HG03521 (cell line): ENCODE results near the gene BDH2.

Experiments used
- ATAC-seq: cut with Tn5 transposase; IDR thresholded peaks from one replicate; pipeline ENCODE4 v1.9.1; 2021; ENCODE audit warnings: mild to moderate bottlenecking, moderate library complexity; ENCODE audit not compliant: unreplicated experiment

Gene BDH2

DNA sequence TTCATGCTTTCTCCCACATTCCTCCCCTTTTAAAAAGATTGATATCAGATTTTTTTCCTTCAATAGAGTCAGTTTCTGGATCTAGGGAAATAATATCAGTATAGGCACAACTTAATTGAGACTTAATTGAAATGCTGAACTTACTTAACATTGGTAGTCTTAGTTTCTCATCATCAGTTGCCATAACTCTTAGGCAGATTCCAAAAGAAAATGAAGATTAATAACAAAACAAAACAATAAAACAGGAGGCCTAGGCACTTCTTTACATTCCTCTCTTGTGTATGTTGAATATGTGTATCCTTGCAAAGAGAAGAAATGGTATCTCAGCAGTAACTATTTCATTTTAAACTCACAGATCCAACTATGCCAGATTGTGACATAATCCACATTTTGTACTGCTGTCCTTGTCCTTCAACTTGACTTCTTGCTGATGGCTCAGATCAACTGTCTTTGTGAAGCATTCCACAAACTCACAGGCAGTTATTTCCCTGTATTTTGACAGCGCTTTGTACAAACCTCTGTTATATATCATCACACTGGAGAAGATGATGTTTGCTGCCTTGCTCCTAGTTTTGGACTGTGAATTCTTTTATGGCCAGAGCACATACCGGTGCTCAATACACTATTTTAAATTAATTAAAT, 14.0 kb downstream of the BDH2 start:
- ATAC-seq = no peak

- ATAC-seq = no peak
Measured at GRCh38 chr4:103079621-103080020, 20.0 kb downstream of the BDH2 start.

DNA sequence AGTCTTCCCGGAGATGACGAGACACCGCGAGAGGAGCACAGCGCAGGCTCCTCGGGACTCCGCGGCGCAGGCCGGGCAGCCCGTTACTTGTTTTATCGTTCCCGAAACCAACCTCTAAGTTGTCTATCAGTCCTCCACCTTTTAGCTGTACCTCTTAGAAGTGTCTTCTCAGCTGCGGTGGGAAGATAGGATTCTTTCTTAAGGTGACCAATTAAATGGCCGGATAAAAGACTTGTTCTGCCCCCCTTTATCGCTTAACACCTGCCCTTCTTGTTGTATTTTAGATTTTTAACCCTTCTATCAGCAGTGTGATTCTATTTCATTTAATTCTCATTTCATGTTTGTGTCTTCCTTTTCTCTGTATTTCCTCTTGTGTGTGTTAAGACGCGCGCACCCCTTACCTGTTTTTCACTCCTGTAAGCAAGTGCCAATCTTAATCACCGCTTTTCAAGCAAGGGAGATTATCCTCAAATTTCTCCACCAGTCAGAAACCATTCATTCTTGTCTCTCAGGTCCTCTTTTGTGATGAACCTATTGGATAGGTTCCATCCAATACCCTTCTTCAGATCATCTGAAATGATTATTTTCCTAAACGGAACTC, 22.8 kb downstream of the BDH2 start, which contains the start of gene SLC9B2:
TSS of gene SLC9B2 (minus strand) at position 15 of the 601 bp plus-strand sequence. CDS start 9,211 bp downstream, outside the sequence.
- peak; percentile 39 for ATAC-seq

GRCh38 chr4:103075894-103076746, 23.5 kb downstream of the BDH2 start:
- peak; percentile 50 for ATAC-seq

DNA sequence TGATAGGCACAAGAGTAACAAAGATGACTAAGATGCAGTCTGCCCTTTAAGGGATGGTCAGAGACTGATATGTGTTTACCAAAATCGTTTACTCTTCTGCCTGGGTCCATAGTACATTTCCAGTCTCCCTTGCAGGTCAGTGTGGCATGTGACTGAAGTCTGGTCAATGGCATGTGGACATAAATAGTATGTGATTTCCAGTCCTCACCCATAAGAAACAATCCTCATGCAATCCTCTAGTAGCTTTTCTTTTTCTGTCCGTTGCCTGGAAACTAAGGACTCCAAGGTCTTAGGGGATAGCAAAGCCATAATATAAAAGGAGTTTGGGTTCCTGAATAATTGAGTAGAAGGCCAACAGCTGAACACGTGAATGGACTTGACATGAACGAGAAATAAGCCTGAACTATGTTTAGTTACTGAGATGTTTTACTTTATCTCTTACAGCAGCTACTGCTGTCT, 24.2 kb downstream of the BDH2 start:
- no peak for ATAC-seq

DNA sequence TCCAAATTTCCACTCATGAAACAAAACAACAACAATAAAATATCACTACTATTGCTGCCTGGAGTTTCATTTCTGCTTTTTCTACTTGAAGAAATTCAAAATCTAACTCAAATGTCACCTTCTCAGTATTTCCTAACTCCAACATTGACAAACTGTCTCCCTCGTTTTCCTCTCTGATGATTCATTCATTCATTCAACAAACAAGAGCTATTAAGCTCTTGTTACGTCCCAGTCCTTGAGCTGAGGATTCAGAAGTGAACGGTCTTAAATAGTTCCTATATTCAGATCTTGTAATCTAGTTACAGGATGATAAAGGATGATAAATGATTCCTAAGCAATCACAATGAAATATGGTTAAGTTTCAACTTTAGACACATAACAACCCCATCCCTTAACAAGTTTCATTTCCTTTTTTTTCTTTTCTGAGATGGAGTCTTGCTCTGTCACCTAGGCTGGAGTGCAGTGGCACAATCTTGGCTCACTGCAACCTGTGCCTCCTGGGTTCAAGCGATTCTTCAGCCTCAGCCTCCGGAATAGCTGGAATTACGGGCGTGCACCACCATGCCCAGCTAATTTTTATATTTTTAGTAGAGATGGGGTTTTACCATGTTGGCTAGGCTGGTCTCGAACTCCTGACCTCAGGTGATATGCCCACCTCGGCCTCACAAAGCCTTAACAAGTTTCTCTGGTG, 24.7 kb downstream of the BDH2 start:
- peak; percentile 32 for ATAC-seq

- no peak for ATAC-seq
Measured at GRCh38 chr4:103073792-103074438, 25.7 kb downstream of the BDH2 start.

DNA sequence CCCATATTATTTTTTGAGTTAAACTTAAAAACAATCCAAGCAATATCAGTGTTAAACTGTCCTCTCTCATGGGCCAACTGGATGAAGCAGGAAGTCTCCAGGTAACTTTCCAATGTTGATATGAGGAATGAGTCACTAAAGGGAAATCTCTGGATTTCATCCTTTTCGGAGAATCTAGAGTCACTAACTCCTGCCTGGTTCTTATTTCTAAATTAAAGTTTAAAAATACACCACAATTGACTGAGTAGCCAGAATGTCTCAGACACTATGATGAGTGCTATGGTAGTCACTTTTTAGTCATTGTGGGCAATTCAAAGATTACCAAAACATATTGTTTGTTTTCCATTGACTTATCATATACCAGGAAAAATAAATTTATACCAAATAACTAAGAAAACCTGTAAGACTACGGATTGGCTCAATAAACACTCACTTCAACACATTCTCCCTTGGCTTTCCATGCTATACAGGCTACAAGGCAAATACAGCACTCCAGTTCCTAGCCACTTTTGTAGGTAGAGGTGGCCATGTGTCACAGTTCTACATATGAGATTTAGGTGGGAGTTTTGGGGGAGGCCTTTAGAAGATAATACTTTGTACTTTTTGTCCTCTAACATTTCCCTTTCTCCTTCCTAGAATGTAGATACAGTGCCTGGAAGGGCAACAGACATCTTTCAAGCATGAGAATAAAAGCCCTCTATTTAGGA, 31.6 kb downstream of the BDH2 start:
- no peak for ATAC-seq

- no peak for ATAC-seq
Measured at GRCh38 chr4:103060453-103061148, 39.0 kb downstream of the BDH2 start.

- ATAC-seq = no peak
Measured at GRCh38 chr4:103054030-103054429, 45.6 kb downstream of the BDH2 start.

GRCh38 chr4:103052779-103053178, 46.9 kb downstream of the BDH2 start:
- ATAC-seq = no peak

GRCh38 chr4:103052145-103052544, 47.5 kb downstream of the BDH2 start:
- no peak for ATAC-seq

- no peak for ATAC-seq
Measured at GRCh38 chr4:103050736-103051436, 48.7 kb downstream of the BDH2 start.

DNA sequence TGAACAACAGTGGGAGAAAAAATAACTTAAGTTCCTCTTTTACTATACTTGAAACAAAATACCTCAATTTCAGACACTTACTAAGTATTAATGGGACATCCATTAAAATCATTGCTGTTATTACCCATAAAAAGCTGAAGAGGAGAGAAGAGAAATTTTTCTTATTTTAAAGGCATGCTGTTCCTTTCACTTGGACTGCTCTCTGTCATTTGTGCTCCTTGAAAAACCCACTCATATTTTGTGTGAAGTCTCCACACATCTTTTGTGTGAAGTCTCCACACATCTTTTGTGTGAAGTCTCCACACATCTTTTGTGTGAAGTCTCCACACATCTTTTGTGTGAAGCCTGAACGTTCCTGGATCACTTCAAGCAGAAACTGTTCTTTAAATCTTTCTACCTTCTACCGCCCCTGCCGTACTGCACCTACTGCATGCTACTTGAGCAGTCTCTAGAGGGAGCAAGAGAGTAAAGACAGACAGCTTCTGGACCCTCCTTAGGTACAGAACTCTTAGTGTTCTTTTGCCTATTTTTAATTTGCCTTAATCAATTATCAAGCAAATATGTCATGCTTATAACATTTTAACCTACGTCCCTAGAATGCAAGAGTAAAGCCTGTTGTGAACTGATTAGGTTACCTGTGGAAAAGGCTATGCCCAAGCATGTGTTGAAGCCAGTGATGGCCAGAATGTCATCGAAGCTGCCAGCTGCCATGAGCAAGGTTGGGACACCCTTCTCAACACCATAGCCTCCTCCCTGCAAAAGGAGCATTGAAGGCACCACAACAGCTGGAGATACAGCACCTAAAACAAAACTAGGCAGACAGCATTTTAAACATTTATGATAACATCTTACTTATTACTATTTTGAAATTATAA, 53.0 kb downstream of the BDH2 start:
- peak; percentile 85 for ATAC-seq

GRCh38 chr4:103044183-103044582, 55.5 kb downstream of the BDH2 start:
- ATAC-seq = no peak

GRCh38 chr4:103036169-103036568, 63.5 kb downstream of the BDH2 start:
- no peak for ATAC-seq

GRCh38 chr4:103032574-103032973, 67.1 kb downstream of the BDH2 start:
- no peak for ATAC-seq

DNA sequence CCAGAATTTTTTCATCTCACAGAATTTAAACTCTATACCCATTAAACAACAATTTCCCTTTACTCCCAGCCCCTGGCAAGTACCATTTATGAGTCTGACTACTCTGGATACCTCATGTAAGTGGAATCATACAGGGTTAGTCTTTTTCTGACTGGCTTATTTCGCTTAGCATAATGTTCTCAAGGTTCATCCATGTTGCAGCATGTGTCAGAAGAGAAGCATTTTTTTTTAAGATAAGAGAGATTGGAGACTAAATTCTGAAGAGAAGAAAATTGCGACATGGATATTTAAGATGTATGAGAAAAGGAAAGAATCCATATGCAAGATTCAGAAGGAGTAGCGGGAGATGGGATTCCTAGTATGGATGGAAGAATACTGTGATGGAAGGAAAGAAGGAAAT, 68.8 kb downstream of the BDH2 start:
- no peak for ATAC-seq
